HepG2 (cell line): Measurements from ENCODE around the gene KRI1. TPM values are rescaled to one million over a fixed set of nuclear protein-coding genes. Genes with fewer than 3 reads are reported as not detected.
A peak's percentile ranks its signal among the peaks of the same experiment; 100 is the strongest.
"Not testable (repeated sequence)": the region's sequence is repeated elsewhere in the genome, so short reads cannot be mapped to it uniquely, and the experiment has no call there.

Source experiments
- ATAC-seq: fragments of 200-7000 bp; cut with Tn5 transposase; 3 replicates; pipeline ENCODE4 v1.9.1; 2020; ENCODE audit warnings: mild to moderate bottlenecking, moderate library complexity
- BruUV-seq: library from RNA; stranded (reverse); fragments of 400-500 nt; replicated peaks from 2 replicates; lab custom pipeline; 2021; lab: Mats Ljungman, UMichigan
- CTCF ChIA-PET: fragments of 300-600 bp; formaldehyde crosslinking; extraction: SDS; loops from one replicate; lab custom pipeline; 2021; ENCODE audit warnings: low total read pairs, inconsistent platforms, low intra/inter-chr PET ratio; lab: Yijun Ruan, JAX
- POLR2A ChIA-PET: fragments of 350-600 bp; sonication (Branson Sonifier 250); formaldehyde crosslinking; loops from one replicate; lab custom pipeline; 2020; ENCODE audit warnings: antibody characterized with exemption, inconsistent platforms; lab: Yijun Ruan, JAX
- DNase-seq: peaks from one replicate; pipeline ENCODE4 v3.0.0-alpha.2; 2015; ENCODE audit warnings: low spot score
- FAIRE-seq: peaks from 3 replicates; lab custom pipeline; 2011; peaks lifted over from hg19 to GRCh38; lab: Jason Lieb, UNC
- H2AFZ ChIP-seq: one replicate; pipeline ENCODE4 v1.6.1; 2011; ENCODE audit warnings: low read length, inconsistent platforms
- H3K27ac ChIP-seq: fragments of 300-600 bp; 3 replicates; pipeline ENCODE4 v1.8.0; 2011; ENCODE audit warnings: mixed run types, mild to moderate bottlenecking, mixed read lengths, low read length, inconsistent platforms; ENCODE audit not compliant: insufficient read depth; ENCODE audit errors: extremely low read length
- H3K27me3 ChIP-seq, 2 experiments: fragments of 200-600 bp in 1 of 2; 2 replicates in 1 of 2; 3 replicates in 1 of 2; pipeline versions ENCODE4 v1.6.0 to v1.8.0; 2011; ENCODE audit warnings: low read length in 2 of 2, mild to moderate bottlenecking in 2 of 2, moderate library complexity in 2 of 2, inconsistent platforms in 1 of 2; ENCODE audit not compliant: insufficient read depth in 2 of 2, control insufficient read depth in 1 of 2
- H3K36me3 ChIP-seq, 2 experiments: fragments of 200-600 bp in 1 of 2; replicated peaks in 1 of 2; 2 replicates in 1 of 2; 3 replicates in 1 of 2; pipeline versions ENCODE4 v1.5.1 to v1.8.0; 2011; ENCODE audit warnings: low read length in 2 of 2, inconsistent platforms in 1 of 2; ENCODE audit not compliant: insufficient read depth in 2 of 2, control insufficient read depth in 1 of 2
- H3K4me1 ChIP-seq: 2 replicates; pipeline ENCODE4 v1.5.1; 2012; ENCODE audit warnings: low read length, inconsistent platforms; ENCODE audit not compliant: insufficient read depth
- H3K4me2 ChIP-seq: 2 replicates; pipeline ENCODE4 v1.6.0; 2011; ENCODE audit warnings: low read depth, low read length, inconsistent platforms
- H3K4me3 ChIP-seq, 3 experiments: fragments of 200-600 bp in 1 of 3; sonication (generic), shearing (Covaris generic) in 1 of 3; replicated peaks in 1 of 3; 2 replicates each; pipeline ENCODE4 v1.5.1; 2011 to 2016; ENCODE audit warnings: low read length in 3 of 3, inconsistent platforms in 2 of 3, low read depth in 2 of 3, mild to moderate bottlenecking in 2 of 3, control low read depth in 1 of 3, mixed read lengths in 1 of 3; ENCODE audit not compliant: insufficient read depth in 1 of 3
- H3K79me2 ChIP-seq: one replicate; pipeline ENCODE4 v1.6.1; 2011; ENCODE audit warnings: low read length, inconsistent platforms; ENCODE audit not compliant: insufficient read depth
- H3K9ac ChIP-seq: 2 replicates; pipeline ENCODE4 v1.6.0; 2011; ENCODE audit warnings: mild to moderate bottlenecking, low read depth, low read length, inconsistent platforms; ENCODE audit not compliant: insufficient read depth
- H3K9me3 ChIP-seq: 2 replicates; pipeline ENCODE4 v1.5.1; 2012; ENCODE audit warnings: mild to moderate bottlenecking, low read length
- H4K20me1 ChIP-seq: 2 replicates; pipeline ENCODE4 v1.6.0; 2011; ENCODE audit warnings: inconsistent platforms, mild to moderate bottlenecking, low read length, moderate library complexity; ENCODE audit not compliant: insufficient read depth
- CHD4 ChIP-seq: fragments of 200-600 bp; sonication (generic); IDR thresholded peaks from 2 replicates; pipeline ENCODE4 v1.7.0; 2017; ENCODE audit warnings: mild to moderate bottlenecking, low read length, borderline replicate concordance
- TRIM24 ChIP-seq: sonication (generic); formaldehyde crosslinking; IDR thresholded peaks from 2 replicates; pipeline ENCODE4 v1.8.0; 2022; ENCODE audit warnings: mild to moderate bottlenecking, missing genetic modification reagents
- ZMAT3 ChIP-seq: sonication (generic); formaldehyde crosslinking; conservative IDR thresholded peaks from 2 replicates; pipeline ENCODE4 v1.7.0; 2021; ENCODE audit warnings: missing genetic modification reagents
- ZNF276 ChIP-seq: sonication (generic); formaldehyde crosslinking; IDR thresholded peaks from 2 replicates; pipeline ENCODE4 v1.4.0; 2020; ENCODE audit warnings: mild to moderate bottlenecking, low read depth, missing genetic modification reagents
- WGBS: methylation state at CpG from one replicate; pipeline ENCODE4 v1.1.6; 2017; ENCODE audit warnings: low lambda C conversion rate; 5-methylcytosine and 5-hydroxymethylcytosine counted together
- in situ Hi-C: cut with HindIII; loops from 2 replicates; pipeline ENCODE4 v1.10.0; 2017; ENCODE audit warnings: low pct_unique_long_range_greater_than_20kb; ENCODE audit not compliant: extremely low pct_ligation_motif_present
- intact Hi-C: fragments of 100-400 bp; cut with micrococcal nuclease; formaldehyde crosslinking; loops from one replicate; pipeline ENCODE4 v1.10.0; 2022; ENCODE audit not compliant: unreplicated experiment
- polyA plus RNA-seq, 8 experiments: library from polyadenylated mRNA; depleted of rRNA in 3 of 8; stranded (reverse) in 7 of 8; unstranded in 1 of 8; fragments of >200 nt; fragmentation: Illumina TruSeq in 4 of 8; extraction: Trizol in 4 of 8; gene quantifications; 2 replicates each; pipeline versions ENCODE4 v1.2.1 to v1.2.3, GENCODE V29; 2011 to 2016; ENCODE audit warnings: low read depth in 4 of 8, missing spikeins in 1 of 8, mixed read lengths in 1 of 8; ENCODE audit not compliant: insufficient read depth in 1 of 8
- total RNA-seq, 5 experiments: library from RNA; depleted of rRNA; stranded (reverse); fragments of >200 nt; fragmentation: Illumina TruSeq; extraction: Trizol; gene quantifications; 2 replicates each; pipeline ENCODE4 v1.2.3, GENCODE V29; 2016; ENCODE audit warnings: low read depth in 1 of 5

Gene KRI1
- total and polyA plus RNA-seq, 2 of the 13 experiments (the other 11 are each of a cell fraction or from before 2014, with no cell fraction given), result 9.1 to 11.7 TPM

DNA sequence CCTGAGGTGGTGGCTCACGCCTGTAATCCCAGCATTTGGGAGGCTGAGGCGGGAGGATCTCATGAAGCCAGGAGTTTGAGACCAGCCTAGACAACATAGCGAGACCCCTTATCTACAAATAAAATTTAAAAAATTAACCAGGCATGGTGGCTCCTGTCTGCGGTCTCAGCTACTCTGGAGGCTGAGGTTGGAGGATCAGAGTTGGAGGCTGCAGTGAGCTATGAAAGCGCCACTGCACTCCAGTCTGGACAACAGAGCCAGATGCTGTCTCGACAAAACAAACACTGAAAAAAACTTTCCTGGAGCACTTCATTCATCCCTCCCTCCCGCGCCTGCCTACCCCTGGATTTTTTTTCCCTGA lies 22.8 kb downstream of the KRI1 start (continued):
- TF ChIP-seq ZNF276 (CRISPR knock-in tag) (no peak), ZMAT3 (no peak), TRIM24 (CRISPR knock-in tag) (no peak), CHD4 (0 out of 2 replicates have a peak, but pooled peaks have one; percentile 37)

- H3K4me1 ChIP-seq, result not testable (repeated sequence)
Measured at GRCh38 chr19:10539016-10539415, 26.8 kb downstream of the KRI1 start.

More at GRCh38 chr19:10539016-10539415, 26.8 kb downstream of the KRI1 start:
- H3K4me3 ChIP-seq, H3K9ac ChIP-seq, H3K79me2 ChIP-seq, CTCF ChIA-PET, POLR2A ChIA-PET, FAIRE-seq, in situ Hi-C loops, BruUV-seq, DNase-seq, H4K20me1 ChIP-seq, H3K27ac ChIP-seq, H3K36me3 ChIP-seq, intact Hi-C loops, H2AFZ ChIP-seq, H3K4me2 ChIP-seq, H3K9me3 ChIP-seq, ATAC-seq: not testable (repeated sequence)
- 47% methylated on average over 9 of the region's 9 CpGs for WGBS
- peaks cover 1 to 17% of the 10 kb centered on the region in 2 experiments; a peak in 3 of 5 replicates for H3K27me3 ChIP-seq
